Ishikawa (cell line): ENCODE results near the gene SYT10.

Experiments used
- CEBPB ChIP-seq: IDR thresholded peaks from 2 replicates; pipeline ENCODE4 v1.6.1; 2012
- CREB1 ChIP-seq: IDR thresholded peaks from 2 replicates; pipeline ENCODE4 v1.6.1; 2012; ENCODE audit warnings: low read depth
- EGR1 ChIP-seq: IDR thresholded peaks from 2 replicates; pipeline ENCODE4 v1.6.1; 2012
- EP300 ChIP-seq: IDR thresholded peaks from 2 replicates; pipeline ENCODE4 v1.6.1; 2012; ENCODE audit warnings: borderline replicate concordance
- FOXM1 ChIP-seq: IDR thresholded peaks from 2 replicates; pipeline ENCODE4 v1.6.1; 2012; ENCODE audit warnings: low read depth, borderline replicate concordance
- NFIC ChIP-seq: IDR thresholded peaks from 2 replicates; pipeline ENCODE4 v1.6.1; 2012
- RAD21 ChIP-seq: IDR thresholded peaks from 2 replicates; pipeline ENCODE4 v1.6.1; 2012; ENCODE audit warnings: low read depth
- TAF1 ChIP-seq: IDR thresholded peaks from 2 replicates; pipeline ENCODE4 v1.6.1; 2012; ENCODE audit warnings: low read depth, mild to moderate bottlenecking
- TCF12 ChIP-seq: IDR thresholded peaks from 2 replicates; pipeline ENCODE4 v1.6.1; 2012; ENCODE audit warnings: low read depth
- TEAD4 ChIP-seq: IDR thresholded peaks from 2 replicates; pipeline ENCODE4 v1.6.1; 2012
- YY1 ChIP-seq: IDR thresholded peaks from 2 replicates; pipeline ENCODE4 v1.6.1; 2012; ENCODE audit warnings: low read depth
- ZBTB7A ChIP-seq: IDR thresholded peaks from 2 replicates; pipeline ENCODE4 v1.6.1; 2012; ENCODE audit warnings: low read depth
- TF ChIP-seq, protein P1 (sequence below): IDR thresholded peaks from 2 replicates; pipeline ENCODE4 v1.6.1; 2012
- TF ChIP-seq, protein P2 (sequence below): IDR thresholded peaks from 2 replicates; pipeline ENCODE4 v1.6.1; 2012
- TF ChIP-seq, protein P3 (sequence below): IDR thresholded peaks from 2 replicates; pipeline ENCODE4 v1.6.1; 2012; ENCODE audit warnings: low read depth, mild to moderate bottlenecking

The SYT10 gene, protein sequence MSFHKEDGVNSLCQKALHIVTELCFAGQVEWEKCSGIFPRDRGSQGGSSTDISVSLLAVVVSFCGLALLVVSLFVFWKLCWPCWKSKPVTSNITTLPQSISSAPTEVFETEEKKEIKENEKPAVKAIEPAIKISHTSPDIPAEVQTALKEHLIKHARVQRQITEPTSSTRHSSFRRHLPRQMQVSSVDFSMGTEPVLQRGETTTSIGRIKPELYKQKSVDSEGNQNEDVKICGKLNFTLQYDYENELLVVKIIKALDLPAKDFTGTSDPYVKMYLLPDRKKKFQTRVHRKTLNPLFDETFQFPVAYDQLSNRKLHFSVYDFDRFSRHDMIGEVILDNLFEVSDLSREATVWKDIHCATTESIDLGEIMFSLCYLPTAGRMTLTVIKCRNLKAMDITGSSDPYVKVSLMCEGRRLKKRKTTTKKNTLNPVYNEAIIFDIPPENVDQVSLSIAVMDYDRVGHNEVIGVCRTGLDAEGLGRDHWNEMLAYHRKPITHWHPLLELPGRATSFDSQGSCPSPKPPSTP

DNA sequence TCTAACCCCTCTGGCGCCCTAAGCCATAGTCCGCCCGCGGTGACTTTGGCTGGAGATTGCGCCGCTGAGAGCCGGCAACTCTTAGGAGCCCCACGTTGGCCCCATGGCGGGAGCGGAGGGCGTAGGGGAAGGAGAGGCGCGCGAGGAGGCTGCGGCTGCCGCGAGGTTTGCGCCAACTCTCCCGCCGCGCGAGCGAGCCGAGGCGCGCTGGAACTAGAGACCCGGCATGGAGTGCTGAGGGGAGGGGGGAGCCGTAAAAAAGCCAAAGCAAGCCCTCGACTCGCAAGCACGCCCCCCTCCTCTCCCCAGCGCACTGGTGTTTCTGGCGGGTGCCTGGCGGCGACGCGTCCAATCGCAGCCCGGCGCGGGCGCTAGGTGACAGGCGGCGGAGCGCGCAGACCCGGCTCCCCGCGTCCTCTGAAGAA lies at the start of gene SYT10:
Gene SYT10 (minus strand): TSS at position 233 of the 425 bp plus-strand sequence. CDS start 297 bp downstream, outside the sequence.
- TF ChIP-seq, protein P1, sequence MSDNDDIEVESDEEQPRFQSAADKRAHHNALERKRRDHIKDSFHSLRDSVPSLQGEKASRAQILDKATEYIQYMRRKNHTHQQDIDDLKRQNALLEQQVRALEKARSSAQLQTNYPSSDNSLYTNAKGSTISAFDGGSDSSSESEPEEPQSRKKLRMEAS, result peak; percentile 77
- TF ChIP-seq, protein P2, sequence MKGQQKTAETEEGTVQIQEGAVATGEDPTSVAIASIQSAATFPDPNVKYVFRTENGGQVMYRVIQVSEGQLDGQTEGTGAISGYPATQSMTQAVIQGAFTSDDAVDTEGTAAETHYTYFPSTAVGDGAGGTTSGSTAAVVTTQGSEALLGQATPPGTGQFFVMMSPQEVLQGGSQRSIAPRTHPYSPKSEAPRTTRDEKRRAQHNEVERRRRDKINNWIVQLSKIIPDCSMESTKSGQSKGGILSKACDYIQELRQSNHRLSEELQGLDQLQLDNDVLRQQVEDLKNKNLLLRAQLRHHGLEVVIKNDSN, result no peak

DNA sequence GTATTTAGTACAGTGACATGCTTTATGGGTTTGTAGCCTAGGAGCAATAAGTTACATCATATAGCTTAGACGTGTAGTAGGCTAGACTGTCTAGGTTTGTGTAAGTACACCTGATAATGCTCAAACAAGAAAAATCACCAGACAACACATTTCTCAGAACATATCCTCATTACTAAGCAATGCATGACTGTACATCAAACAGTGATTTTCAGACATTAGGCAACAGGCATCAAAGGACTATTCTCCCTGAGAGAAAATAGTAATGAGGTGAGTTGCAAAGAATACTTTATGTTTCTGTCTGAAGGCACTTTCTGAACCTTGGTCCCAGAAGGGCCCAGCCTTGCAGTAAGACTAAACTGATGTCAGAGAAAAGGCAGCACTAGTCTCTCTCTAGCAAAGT lies 48.4 kb upstream of the SYT10 start:
- TF ChIP-seq TCF12, result no peak
- no peak for TF ChIP-seq CEBPB
- TF ChIP-seq TAF1, result no peak
- no peak for TF ChIP-seq RAD21
- TF ChIP-seq, protein P3, sequence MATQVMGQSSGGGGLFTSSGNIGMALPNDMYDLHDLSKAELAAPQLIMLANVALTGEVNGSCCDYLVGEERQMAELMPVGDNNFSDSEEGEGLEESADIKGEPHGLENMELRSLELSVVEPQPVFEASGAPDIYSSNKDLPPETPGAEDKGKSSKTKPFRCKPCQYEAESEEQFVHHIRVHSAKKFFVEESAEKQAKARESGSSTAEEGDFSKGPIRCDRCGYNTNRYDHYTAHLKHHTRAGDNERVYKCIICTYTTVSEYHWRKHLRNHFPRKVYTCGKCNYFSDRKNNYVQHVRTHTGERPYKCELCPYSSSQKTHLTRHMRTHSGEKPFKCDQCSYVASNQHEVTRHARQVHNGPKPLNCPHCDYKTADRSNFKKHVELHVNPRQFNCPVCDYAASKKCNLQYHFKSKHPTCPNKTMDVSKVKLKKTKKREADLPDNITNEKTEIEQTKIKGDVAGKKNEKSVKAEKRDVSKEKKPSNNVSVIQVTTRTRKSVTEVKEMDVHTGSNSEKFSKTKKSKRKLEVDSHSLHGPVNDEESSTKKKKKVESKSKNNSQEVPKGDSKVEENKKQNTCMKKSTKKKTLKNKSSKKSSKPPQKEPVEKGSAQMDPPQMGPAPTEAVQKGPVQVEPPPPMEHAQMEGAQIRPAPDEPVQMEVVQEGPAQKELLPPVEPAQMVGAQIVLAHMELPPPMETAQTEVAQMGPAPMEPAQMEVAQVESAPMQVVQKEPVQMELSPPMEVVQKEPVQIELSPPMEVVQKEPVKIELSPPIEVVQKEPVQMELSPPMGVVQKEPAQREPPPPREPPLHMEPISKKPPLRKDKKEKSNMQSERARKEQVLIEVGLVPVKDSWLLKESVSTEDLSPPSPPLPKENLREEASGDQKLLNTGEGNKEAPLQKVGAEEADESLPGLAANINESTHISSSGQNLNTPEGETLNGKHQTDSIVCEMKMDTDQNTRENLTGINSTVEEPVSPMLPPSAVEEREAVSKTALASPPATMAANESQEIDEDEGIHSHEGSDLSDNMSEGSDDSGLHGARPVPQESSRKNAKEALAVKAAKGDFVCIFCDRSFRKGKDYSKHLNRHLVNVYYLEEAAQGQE, result no peak
- TF ChIP-seq CREB1, result no peak
- no peak for TF ChIP-seq YY1
- TF ChIP-seq, protein P2, result no peak
- TF ChIP-seq, protein P1, result no peak
- TF ChIP-seq EGR1, result no peak
- TF ChIP-seq FOXM1, result no peak

DNA sequence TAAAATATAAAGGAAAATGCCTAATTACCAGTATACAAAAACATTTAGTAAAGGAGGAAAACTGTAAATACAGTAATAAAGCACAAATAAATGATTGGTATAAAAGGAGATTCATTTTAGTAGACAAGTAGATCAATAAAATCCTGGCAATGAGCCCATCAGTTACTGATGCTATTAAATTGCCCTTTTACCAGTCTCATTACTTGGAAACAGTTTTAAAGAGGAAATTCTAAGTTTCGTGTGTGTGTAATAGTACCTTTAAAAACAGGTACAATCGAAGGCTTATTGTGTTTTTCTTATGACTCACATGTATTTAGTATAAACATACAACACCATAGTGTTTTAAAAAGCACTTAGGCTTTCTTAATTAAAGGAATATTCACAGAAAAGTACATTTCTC lies 46.4 kb upstream of the SYT10 start:
- TF ChIP-seq EGR1 (no peak), CREB1 (no peak), TCF12 (no peak), NFIC (no peak), ZBTB7A (no peak), TAF1 (no peak)
- TF ChIP-seq, protein P1, result no peak

DNA sequence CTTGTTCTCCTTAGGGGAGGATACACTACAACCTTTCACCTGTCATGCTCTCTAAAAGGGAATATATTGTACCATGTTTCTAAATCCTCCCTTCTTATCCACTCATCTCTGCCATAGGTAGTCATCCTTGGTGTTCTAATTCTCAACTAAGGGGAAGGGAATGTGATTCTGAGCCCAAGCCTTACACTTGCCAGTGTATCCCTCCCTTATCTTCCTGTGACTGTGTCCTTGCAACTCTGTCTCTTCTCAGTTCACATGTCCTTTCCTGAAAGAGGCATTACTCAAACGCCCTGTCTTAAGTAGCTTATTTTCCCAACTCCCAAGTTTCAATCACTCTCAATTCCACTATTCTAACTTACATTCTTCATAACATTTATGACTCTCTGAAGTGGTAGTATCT lies 44.5 kb upstream of the SYT10 start:
- TF ChIP-seq CEBPB (no peak), CREB1 (no peak), TCF12 (no peak), TEAD4 (no peak), RAD21 (no peak), NFIC (no peak), EP300 (no peak), EGR1 (no peak)
- TF ChIP-seq, protein P3, result no peak

DNA sequence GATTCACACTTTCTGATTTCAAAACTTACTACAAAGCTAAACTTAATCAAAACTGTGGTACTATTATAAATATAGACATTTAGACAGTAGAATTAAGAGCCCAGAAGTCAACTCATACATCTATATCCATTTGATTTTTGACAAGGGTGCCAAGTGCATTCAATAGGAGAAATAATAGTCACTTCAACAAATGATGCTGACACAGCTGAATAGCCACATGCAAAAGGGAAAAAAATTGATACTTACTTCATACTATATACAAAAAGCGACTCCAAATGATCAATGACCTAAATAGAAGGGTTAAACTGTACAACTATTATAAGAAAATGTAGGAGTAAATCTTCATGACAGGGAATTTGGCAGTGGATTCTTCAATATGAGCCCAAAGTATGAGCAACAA lies 40.7 kb upstream of the SYT10 start:
- no peak for TF ChIP-seq FOXM1
- no peak for TF ChIP-seq EGR1
- TF ChIP-seq, protein P3, result no peak
- TF ChIP-seq RAD21, result no peak
- TF ChIP-seq YY1, result no peak
- TF ChIP-seq TCF12, result no peak
- TF ChIP-seq ZBTB7A, result no peak
- TF ChIP-seq NFIC, result no peak
- no peak for TF ChIP-seq TEAD4
- TF ChIP-seq TAF1, result no peak
- TF ChIP-seq EP300, result no peak
- no peak for TF ChIP-seq CEBPB
- TF ChIP-seq CREB1, result no peak
- TF ChIP-seq, protein P1, result no peak
- TF ChIP-seq, protein P2, result no peak
